Activated CD8-positive, alpha-beta memory T cell treated with anti-CD3 and anti-CD28 coated beads, Interleukin-2, amount 50 U/mL, for 24 hours (primary cell): Measurements from ENCODE around the gene NAT9.
A peak's percentile ranks its signal among the peaks of the same experiment; 100 is the strongest.

Source experiments
- DNase-seq: peaks from one replicate; pipeline ENCODE4 v3.0.0-alpha.2; 2020; ENCODE audit errors: extremely low read depth

Gene NAT9, protein sequence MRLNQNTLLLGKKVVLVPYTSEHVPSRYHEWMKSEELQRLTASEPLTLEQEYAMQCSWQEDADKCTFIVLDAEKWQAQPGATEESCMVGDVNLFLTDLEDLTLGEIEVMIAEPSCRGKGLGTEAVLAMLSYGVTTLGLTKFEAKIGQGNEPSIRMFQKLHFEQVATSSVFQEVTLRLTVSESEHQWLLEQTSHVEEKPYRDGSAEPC

DNA sequence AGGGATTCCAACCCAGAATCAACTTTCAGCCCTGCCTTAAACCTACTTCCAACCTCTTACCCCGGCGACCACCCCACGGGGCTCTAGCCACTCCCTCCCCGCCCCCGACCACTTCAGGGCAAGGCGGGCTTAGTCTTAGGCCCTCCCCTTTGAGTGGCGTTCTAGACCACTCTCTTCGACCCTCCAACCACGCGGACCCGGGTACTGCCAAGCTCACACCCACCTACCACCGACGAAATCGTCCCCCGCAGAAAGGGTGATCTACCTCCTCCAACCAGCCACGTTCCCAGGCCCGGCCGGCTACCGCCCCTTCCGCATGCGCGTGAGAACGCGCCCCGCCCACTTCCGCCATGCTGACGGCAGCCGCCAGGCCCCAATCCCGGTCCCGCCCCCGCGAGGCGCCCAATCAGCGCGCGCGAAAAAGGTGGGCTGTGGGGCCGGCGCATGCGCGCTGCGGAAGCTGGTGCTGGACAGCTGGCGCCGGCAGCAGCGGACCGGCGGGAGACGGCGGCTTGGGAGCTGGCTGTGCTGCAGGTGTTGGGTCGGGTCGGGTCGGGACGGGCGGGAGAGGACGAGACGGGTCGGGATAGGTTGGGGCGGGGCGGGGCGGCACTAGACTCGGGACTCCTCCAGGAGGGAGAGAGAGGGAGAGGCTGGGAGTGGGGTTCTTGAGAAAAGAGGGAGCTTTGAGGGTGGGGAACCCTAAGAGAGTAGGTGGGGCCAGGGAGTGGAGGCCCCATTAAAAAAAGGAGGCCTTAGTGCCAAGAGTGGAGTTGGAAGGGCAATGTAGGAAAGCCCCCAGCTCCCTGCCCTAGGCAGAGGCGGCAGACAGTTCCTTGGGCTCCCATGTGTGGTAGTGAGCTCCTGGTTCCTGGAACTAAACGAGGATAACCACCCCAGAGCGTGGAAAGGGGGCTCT, at the start of gene NAT9:
NAT9 (minus strand) TSS at position 302 of the 919 bp plus-strand sequence. CDS start 647 bp downstream, outside the sequence.
- DNase-seq: peak; percentile 95

DNA sequence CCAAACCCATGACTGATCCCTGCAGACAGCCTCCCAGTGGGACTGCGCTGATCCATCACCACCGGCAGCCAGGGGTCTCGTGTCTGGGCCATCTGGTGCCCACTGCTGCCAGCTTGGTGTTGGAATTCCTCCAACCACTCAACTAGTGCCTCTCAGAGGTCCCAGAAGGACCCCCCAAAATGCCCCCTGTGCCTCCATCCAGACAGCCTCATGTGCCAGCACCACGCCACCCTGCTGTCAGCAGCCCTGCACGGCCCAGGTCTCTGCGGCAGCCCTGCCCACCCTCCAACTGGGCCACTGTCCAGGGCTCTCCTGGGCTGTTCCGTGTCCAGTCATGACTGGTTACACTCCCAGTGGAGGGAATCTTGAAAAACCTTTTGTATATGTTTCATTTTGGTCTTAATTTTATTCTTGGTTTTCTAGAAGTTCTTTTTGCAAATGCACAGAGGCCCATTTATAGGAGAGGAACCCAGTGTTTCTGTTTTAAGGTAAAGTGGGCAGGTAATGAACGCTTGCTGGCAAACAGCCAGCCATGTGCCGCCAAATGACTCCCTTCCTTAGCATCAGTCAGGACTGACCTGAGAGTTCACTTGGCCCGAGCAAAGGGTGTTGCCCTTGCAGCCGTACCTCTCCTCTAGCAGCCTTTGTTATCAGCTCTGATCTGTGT, 48.9 kb upstream of the NAT9 start:
- no peak for DNase-seq

DNA sequence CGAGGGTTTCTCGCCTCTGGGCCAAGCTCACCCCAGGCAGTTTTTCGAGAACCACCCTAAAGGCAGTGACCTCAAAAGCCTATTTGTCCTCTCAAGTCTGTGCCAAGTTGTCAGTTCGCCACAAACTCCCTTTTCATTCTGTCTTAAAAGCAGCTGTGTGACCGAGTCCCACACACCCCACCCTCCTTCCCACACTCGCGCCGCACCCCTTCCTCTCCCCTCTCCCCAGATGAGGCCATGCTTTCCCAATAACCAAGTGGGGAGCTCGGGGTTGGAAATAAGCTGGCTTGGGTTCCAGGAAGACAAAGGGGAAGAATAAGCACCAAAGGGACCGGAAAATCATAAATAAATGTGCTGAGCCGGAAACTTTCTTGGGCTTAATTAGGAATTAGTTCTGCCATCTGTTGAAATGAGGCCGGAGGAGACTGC, 46.8 kb upstream of the NAT9 start:
- no peak for DNase-seq

DNA sequence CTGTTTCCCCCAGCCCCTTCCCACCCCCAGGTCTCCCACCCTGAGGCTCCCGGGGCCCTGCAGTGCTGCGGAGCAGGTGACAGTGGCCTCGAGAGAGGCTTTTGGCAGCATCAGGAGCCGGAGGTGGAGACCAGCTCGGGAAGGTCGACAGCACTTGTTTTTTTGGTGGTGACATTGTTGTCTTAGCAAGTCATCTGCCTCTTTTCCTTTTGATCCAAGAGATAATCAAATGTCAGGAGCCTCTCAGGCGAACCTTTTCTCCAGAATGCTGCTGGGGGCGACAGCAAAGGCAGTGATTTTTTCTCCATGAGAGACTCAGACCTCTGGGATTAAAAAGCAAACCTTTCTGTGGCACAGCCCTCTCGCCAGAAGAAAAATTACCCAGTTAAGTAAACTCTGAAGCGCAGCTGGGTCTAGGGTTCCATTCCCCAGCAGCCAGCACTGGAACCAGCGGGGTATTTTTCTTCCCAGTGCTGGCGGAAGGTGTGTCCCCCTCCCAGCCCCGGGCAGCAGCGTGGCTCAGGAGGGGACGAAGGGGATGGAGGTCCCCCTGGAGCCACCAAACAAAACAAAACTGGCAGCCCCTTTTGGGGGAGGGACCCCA, 46.3 kb upstream of the NAT9 start:
- DNase-seq: no peak

DNA sequence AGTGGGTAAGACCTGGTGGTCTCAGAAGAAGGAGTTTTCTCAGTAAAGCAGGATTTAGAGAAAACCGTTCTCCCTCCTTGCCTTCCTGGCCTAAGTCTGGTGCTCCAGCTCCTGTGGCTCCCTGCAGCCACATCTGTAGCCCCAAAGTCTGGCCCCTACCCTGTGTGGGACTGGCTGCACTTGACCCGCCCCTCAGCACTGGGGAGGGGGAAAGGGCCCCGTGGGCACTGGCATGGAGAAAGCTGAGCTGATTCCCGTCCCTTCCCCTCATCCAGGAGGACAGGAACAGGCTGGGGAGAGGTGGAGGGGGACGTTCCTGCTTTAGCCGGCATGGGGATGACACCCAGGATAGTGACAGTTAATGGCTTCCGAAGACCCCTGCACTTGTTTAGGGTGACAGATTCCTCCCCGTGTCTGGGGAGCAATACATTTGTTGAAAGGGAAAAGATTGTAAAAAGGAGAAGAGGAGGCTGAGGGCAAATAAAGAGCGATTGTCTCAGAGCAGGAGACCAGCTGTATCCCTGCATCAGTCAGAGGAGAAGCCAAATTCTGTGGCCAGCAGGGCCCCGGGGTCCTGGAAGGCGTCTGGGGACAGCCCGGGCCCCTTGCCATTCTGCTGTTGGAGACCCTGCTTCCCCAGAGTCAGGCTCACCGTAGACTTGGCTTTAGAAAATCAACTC, 45.6 kb upstream of the NAT9 start:
- DNase-seq: no peak

DNA sequence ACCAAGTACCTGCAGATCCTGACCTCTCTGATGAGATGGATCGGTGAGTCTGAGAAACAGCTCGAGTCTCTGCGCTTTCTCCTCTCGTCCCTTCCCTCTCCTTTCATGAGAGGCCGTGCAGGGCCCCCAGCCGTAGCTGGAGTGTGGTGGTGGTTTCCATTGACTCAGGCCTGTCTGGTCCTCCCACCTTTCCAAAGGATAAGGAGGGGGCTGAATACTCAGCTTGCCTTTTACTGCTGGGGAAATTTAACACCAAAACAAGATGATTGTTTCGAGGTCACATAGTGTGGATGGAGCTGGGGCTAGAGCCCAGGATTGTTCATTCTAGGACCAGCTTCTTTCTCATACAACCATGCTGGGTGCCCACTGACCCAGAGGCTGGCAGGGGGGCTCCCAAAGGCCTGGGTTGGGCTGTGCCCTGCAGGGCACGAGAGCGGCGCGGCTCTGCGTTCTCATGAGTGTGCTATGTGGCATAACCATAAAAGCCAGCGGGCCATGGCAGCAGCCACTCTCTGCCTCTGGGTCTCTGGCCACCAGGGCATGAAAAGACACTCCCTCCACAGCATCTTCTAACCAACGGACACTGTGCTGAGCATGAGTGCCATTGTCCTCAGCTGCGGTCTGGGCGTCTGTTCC, 43.8 kb upstream of the NAT9 start:
- DNase-seq: no peak

DNA sequence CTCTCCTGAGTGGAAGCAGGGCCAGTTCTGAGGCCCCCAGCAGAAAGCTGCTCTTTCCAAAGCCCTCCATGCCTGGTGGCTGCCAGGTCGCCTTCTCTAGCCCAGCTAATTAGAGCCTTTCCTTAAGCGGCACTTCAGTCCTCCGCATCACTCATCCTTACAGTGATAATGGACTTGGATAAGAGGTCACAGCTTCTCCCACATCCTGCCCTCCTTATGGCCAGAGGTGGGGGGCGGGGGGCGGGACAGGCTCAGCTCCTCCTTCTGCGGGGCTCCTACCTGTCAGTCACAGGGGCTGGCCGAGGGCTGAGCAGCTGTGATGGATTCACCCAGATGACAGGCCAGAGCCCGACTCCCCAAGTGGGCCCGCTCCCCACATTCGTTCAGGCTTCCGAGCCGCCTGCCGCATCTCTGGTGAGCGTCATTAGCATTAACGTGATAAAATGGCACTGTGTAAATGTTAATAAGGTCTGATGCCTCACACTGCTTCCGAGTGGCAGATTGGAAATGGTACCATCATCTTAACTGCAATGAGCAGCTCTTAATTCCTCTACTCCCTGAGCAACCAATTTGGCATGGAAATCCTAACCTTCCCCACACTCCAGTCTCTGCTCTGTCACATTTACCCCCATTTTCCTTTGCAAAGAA, 42.3 kb upstream of the NAT9 start:
- DNase-seq: no peak

DNA sequence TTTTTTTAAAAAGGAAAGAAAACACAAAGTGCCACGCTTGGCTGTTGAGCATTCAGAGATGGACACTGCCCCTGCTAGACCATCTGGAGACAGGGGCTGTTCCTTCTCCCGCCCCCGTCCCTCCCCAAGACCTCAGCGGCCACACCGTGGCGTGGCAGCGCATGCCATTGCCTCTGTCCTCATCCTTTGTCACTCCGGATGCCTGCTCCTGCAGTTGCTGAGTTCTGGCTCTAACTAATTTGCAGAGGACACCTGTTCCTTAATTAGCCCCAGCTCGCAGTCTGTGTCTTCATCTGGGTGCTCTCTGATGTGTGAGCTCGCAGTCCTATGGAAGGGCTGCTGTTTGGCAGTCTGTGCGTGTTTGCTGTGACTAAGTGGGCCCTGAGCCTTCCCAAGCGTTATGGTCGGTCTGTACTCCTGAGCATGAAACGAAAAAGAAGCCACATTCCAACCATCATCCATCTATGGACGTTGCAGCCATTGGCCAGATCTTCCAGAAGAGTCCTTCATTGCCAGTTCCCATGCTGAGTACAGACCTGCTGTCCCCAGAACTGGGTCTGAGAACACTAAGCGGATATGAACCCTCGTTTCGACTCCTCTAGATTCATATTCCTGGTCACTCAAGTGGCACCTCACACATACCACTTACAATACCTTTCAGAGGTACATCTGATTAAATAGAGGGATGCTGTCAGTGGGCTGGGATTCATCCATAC, 40.9 kb upstream of the NAT9 start:
- DNase-seq: no peak

DNA sequence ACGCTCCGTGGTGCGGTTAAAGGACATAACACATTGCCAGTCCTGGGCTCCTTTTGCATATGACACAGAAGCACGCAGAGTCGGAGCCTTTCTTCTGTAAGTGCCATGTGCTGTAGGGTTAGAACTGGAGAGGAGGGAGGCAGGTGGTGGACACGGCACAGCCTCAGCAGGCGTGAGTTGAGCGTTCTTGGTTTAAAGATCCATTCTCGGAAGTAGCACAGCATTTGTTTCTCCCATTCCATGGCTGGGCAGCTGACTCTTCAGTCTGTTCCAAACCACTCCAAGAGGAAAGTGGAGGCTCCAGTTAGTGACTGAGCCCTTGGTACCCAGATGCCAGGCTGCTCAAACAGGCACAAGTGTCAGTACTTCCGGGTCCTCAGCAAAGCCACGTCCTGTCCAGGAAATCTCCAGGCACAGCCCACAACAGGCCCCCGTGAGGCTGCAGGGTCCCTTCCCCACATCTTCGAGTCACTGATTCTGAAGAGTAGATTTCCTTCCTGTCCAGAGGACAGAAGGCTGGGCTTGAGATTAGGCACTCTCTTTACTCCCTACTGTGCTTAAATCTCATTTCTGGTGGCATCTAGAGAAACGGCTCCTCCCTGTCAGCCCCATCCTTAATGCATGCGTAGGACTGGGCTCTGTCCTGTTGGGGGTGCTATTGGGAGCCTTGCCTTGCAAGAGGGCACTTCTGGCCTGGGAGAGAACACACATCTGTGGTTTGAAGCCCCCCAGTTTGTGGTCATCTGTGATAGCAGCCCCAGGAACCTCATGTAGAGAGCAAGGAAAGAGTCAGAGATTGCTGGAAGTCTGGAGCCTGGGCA, 39.6 kb upstream of the NAT9 start:
- DNase-seq: no peak

DNA sequence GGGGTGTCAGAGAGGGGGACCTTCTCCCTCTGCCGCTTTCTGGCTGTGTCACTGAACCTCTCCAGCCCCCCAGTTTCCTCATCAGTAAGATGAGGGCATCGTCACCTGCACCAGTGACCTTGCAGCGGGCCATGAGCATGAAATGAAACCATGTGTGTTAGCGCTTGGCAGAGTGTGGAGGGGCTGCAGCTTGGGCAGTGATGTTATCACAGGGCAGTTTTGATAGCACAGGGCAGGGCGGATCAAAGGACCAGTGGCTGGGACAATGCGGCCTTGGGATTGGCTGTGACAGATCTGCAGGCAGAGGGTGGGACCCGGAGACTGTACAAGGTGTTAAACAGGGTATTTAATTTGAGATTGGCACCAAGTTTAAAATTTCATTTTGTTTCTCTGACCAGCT, 38.9 kb upstream of the NAT9 start:
- DNase-seq: no peak

DNA sequence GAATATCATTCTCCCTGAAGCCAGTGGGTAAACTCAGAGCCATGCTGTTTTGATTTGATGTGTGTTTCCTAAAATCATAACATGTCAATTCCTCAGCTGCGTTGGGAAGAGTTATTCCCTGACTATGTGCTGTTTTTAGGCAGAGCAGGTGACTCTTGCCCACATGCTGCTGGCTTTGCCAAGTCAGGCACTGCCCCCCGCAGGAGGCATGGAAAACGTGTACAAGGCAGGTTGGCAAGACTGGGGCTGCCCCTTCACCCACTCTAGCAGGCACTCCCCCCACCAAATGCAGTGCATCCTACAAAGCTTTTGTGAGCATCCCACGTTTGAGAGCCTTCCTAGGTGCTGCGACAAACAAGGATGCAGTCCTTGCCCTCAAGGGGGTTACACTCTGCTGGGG, 38.3 kb upstream of the NAT9 start:
- no peak for DNase-seq

DNA sequence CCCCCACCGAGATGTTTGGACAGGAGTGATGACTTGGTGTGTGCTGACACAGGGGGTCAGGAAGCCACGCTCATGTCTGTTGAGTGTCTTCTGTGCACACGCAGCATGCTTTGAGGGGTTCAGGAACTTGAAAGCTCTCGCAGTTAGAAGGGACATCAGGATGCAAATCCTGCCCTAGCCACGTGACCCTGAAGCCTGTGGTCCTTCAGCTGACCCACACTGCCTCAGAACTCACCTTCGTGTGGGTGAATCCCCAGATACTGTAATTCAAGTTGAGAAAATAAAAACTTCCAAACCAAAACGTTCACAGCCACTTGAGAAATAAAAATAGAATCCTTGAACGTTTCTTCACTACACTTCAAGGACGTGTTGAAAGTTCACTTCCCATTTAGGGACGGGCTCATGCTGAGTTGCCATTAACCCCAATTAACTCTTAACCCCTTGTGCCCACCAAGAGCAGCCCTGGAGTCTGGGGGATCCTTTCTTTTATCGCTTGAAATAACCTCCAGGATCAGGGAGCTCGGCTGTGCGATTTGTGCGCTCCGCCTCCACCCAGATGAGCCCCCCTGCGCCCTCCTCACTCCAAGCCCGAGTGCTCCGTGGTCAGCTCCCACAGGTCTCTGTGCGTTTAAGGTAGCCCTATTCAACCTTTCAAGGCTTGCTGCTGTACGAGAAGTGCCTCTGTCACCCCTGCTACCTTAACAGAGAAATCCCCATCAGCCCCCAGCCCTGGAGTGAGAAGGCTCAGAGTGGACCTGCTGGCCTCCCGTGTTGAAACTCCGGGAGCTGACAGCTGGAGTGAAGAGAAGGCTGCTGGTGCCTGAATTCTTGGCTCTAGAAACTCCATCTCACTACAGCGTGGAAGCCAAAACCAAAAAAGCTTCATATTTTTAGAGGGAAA, 36.2 kb upstream of the NAT9 start:
- DNase-seq: no peak

DNA sequence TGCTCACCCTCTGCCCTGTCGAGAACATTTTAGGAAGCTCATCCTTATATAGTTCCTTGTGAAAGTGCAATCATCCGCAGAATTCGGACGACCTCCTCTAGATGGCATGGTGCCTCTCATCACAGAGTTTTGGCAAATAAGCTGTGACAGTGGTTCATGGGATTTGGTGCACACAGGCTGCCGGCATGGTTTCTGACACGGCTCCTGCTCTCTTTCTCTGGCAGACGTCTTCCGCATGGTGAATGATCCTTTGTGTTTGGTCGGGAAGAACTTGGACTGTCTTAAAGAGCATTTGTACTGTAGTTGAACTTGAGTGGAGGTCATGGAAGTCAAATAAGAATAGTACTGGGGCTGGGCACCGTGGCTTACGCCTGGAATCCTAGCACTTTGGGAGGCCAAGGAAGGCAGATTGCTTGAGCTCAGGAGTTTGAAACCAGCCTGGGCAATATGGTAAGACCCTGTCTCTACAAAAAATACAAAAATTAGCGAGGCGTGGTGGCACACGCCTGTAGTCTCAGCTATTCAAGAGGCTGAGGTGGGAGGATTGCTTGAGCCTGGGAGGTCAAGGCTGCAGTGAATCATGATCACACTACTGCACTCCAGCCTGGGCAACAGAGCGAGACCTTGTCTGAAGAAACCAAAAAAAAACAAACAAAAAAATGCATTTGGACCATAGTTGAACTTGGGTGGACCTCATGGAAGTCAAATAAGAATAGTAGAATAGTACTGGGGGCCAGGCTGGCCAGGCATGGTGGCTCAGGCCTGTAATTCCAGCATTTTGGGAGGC, 34.7 kb upstream of the NAT9 start:
- DNase-seq: no peak

DNA sequence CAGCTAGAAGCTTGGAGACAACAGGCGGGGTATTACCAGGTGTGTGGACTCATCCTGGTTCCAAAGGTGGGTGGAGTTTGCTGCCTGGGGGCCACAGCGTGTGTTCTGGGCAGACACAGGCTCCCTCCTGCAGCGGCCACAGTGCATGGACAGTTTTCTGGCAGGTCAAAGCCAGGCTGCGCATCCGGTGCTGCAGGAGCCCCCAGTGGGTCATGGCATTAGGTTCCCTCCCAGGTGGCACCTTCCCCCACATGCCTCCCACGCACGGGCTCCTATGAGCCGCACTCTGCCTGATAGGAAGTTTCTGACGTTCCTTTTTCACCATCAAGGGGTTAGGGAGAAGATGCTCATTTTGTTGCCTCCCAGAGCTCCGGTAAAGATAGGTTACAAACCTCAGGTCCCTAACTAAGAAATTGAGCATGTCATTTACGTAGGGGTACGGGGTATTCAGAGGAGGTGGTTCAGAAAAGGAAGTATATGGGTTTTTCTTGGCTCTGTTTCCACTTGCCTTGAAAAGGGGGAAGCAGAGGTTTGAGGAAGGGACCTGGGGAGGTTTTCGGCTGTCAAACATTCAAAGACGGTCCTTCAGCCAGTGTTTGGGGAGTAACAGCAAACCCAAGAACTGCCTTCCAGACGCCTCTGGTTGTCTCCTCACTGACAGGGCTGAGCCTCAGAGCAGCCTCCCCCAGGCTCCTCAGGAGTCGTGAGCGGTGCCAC, 32.7 kb upstream of the NAT9 start:
- DNase-seq: no peak

DNA sequence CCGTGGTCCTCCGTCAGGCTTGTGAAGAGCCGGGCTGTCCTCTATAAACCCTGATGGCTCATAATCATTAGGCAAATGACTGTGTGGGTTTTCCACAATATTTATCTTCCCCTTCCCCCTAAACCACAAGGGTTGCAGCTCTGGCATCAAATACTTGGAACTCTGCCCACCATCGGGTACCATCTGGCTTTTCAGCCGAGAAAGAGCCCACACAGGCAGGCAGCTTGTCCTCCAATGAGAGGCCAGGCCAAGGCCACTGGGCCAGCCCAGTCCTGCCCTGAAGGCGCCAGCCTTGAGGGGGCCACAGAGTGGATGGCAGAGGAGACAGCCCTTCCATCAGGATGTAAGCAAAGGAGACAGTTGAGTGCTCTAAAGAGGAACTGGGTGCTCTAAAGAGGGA, 31.8 kb upstream of the NAT9 start:
- no peak for DNase-seq

DNA sequence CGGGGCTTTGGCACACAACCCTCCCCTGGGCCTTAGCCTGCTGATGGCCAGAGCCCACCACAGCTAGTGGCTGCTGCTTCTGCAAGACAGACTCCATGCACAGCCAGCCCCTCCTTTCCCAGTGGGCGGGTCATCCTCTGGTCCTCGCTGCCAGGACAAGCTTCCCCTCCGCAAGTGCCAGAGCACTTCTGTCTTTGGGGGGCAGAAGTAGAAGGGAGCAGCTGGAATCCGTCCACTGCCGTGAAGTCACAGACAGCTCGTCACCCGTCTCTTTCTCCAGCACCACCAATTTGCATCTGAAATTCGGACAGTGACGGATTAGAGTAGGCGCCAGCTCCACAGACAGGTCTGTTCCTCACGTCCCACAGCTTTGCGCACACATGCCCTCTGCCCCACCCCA, 31.3 kb upstream of the NAT9 start:
- DNase-seq: no peak

DNA sequence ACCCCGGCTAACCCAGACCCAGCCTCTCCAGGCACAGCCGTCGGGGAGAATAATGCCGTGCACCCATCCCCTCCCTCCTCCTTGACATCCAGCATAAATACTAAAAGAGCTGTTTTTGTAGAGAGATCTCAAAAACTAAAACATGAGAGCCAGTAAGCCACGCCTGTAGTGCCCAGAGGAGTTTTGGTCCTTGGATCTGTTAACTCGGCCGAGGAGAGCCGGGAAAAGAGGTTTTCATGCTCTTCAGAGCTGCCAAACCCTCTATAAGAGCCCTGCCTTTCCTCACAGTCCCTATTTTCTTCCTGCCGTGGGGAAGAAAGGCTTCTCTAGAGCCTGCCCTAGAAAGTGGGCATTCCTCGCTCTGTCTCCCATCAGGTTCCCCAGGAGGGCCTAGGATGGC, 30.2 kb upstream of the NAT9 start:
- no peak for DNase-seq
